ENCODE measurements around the gene TUT1.

The TUT1 gene

GRCh38 chr11:62556108-62556874 lies 35.0 kb downstream of the TUT1 start:
- peak; percentile 84 for DNase-seq (ENCODE audit: low read depth)
- H3K4me3 ChIP-seq (ENCODE audit: control insufficient read depth, low read depth, low read length): no peak overlapping the region
- no peak for TF ChIP-seq CTCF (IDR thresholded peaks at IDR 0.05; ENCODE audit: control insufficient read depth, insufficient read depth, low read depth, low read length, missing control alignments)

GRCh38 chr11:62555464-62556107 lies 35.7 kb downstream of the TUT1 start:
- H3K4me3 ChIP-seq (ENCODE audit: control insufficient read depth, low read depth, low read length): no peak overlapping the region
- DNase-seq (ENCODE audit: low read depth): no peak
- TF ChIP-seq CTCF (IDR thresholded peaks at IDR 0.05; ENCODE audit: control insufficient read depth, insufficient read depth, low read depth, low read length, missing control alignments): no peak

- TF ChIP-seq CTCF (IDR thresholded peaks at IDR 0.05; ENCODE audit: control insufficient read depth, insufficient read depth, low read depth, low read length, missing control alignments): no peak
- peak overlapping the region; percentile 20 for H3K4me3 ChIP-seq (ENCODE audit: control insufficient read depth, low read depth, low read length)
- DNase-seq (ENCODE audit: low read depth): no peak
Measured at GRCh38 chr11:62554387-62555167, 36.7 kb downstream of the TUT1 start.

- peak overlapping the region; percentile 20 for H3K4me3 ChIP-seq (ENCODE audit: control insufficient read depth, low read depth, low read length)
- DNase-seq (ENCODE audit: low read depth): peak; percentile 52
- no peak for TF ChIP-seq CTCF (IDR thresholded peaks at IDR 0.05; ENCODE audit: control insufficient read depth, insufficient read depth, low read depth, low read length, missing control alignments)
Measured at GRCh38 chr11:62553839-62554361, 37.4 kb downstream of the TUT1 start.

- peak; percentile 80 for DNase-seq (ENCODE audit: low read depth)
- peak overlapping the region; percentile 43 for H3K4me3 ChIP-seq (ENCODE audit: control insufficient read depth, low read depth, low read length)
- no peak for TF ChIP-seq CTCF (IDR thresholded peaks at IDR 0.05; ENCODE audit: control insufficient read depth, insufficient read depth, low read depth, low read length, missing control alignments)
Measured at GRCh38 chr11:62553080-62553838, 38.1 kb downstream of the TUT1 start.

Measured in AG09309 (cell line).